Urinary bladder (tissue), 2 donors: ENCODE data around the gene CYB5R2. TPM values are rescaled to one million over a fixed set of nuclear protein-coding genes. Genes with fewer than 3 reads are reported as not detected.

ENCODE experiments used
- polyA plus RNA-seq: library from polyadenylated mRNA; stranded (reverse); fragments of 200-250 nt; gene quantifications from one replicate; pipeline ENCODE4 v1.2.3, GENCODE V29; 2013
- total RNA-seq: library from RNA; depleted of rRNA; stranded (reverse); fragments of >200 nt; gene quantifications from one replicate; pipeline ENCODE4 v1.2.3, GENCODE V29; 2014
- donor health status: healthy.

CYB5R2 gene
- total and polyA plus RNA-seq, 2 donors: 13.9 to 17.7 TPM

Other genes with a start within 250 kb of the CYB5R2 start
- 48.0 TPM for gene OLFML1, start 188.0 kb downstream of the CYB5R2 start, total RNA-seq
- gene OLFML1, start 188.0 kb downstream of the CYB5R2 start, polyA plus RNA-seq: 15.7 TPM
- gene PPFIBP2, start 159.5 kb downstream of the CYB5R2 start, total RNA-seq: 56.8 TPM
- gene PPFIBP2, start 159.5 kb downstream of the CYB5R2 start, polyA plus RNA-seq: 11.9 TPM
- 3.3 TPM for gene OVCH2, start 33.0 kb upstream of the CYB5R2 start, total RNA-seq
- 0.13 TPM for gene OVCH2, start 33.0 kb upstream of the CYB5R2 start, polyA plus RNA-seq
- gene OR5P2, start 123.4 kb upstream of the CYB5R2 start, total RNA-seq: 7.9 TPM
- not detected for gene OR5P2, start 123.4 kb upstream of the CYB5R2 start, polyA plus RNA-seq
- gene OR5P3, start 157.3 kb upstream of the CYB5R2 start, total RNA-seq: 5.6 TPM
- not detected for gene OR5P3, start 157.3 kb upstream of the CYB5R2 start, polyA plus RNA-seq